Measurements from ENCODE around the gene BRCC3.

BRCC3 gene

GRCh38 chrX:155148724-155149537 is 77.6 kb downstream of the BRCC3 start:
- peaks cover 5% of the 10 kb centered on the region for H3K9me3 ChIP-seq (ENCODE audit: control insufficient read depth, low read length)
- no peaks in the 10 kb centered on the region for H3K27me3 ChIP-seq (replicated peaks; ENCODE audit: control insufficient read depth, insufficient read depth, low read length)
- H3K36me3 ChIP-seq (ENCODE audit: control insufficient read depth, insufficient read depth, low read length, severe bottlenecking) = no peaks in the 10 kb centered on the region
- DNase-seq (ENCODE audit: low read depth) = peak; percentile 31
- H3K4me3 ChIP-seq (ENCODE audit: low read length) = no peak overlapping the region
- H3K9ac ChIP-seq (ENCODE audit: low read length) = no peak overlapping the region
- H3K4me1 ChIP-seq (ENCODE audit: control insufficient read depth, insufficient read depth, low read length) = peaks cover 5% of the 10 kb centered on the region

- no peak overlapping the region for H3K4me3 ChIP-seq (ENCODE audit: low read length)
- H3K36me3 ChIP-seq (ENCODE audit: control insufficient read depth, insufficient read depth, low read length, severe bottlenecking) = no peaks in the 10 kb centered on the region
- H3K4me1 ChIP-seq (ENCODE audit: control insufficient read depth, insufficient read depth, low read length) = no peaks in the 10 kb centered on the region
- H3K9me3 ChIP-seq (ENCODE audit: control insufficient read depth, low read length) = no peaks in the 10 kb centered on the region
- no peak for DNase-seq (ENCODE audit: low read depth)
- no peak overlapping the region for H3K9ac ChIP-seq (ENCODE audit: low read length)
- no peaks in the 10 kb centered on the region for H3K27me3 ChIP-seq (replicated peaks; ENCODE audit: control insufficient read depth, insufficient read depth, low read length)
Measured at GRCh38 chrX:155169881-155170280, 98.6 kb downstream of the BRCC3 start.

All from adipocyte (in vitro differentiated cells).